Thymus (tissue), 11 donors: ENCODE data around the gene KIAA1958. TPM values are rescaled to one million over a fixed set of nuclear protein-coding genes. Genes with fewer than 3 reads are reported as not detected.

Experiments
- DNase-seq, 9 donors: peaks; one replicate each; pipeline ENCODE4 v3.0.0-alpha.2; 2013; ENCODE audit warnings: low spot score in 9 of 9, low read depth in 6 of 9, missing footprints in 1 of 9
- H3K27ac ChIP-seq, 2 donors: one replicate each; pipeline ENCODE4 v1.5.1; 2013; ENCODE audit warnings: control low read depth in 1 of 2, low read depth in 1 of 2, low read length in 1 of 2, mild to moderate bottlenecking in 1 of 2, moderate library complexity in 1 of 2
- H3K27me3 ChIP-seq, 2 donors: one replicate each; pipeline ENCODE4 v1.5.1; 2013; ENCODE audit warnings: low read length in 1 of 2; ENCODE audit not compliant: control insufficient read depth in 2 of 2, insufficient read depth in 1 of 2
- H3K36me3 ChIP-seq, 2 donors: one replicate each; pipeline ENCODE4 v1.5.1; 2013; ENCODE audit warnings: low read length in 1 of 2, mild to moderate bottlenecking in 1 of 2, moderate library complexity in 1 of 2; ENCODE audit not compliant: control insufficient read depth in 2 of 2, insufficient read depth in 2 of 2
- H3K4me1 ChIP-seq, 2 donors: one replicate each; pipeline ENCODE4 v1.5.1; 2013; ENCODE audit warnings: low read length in 2 of 2; ENCODE audit not compliant: control insufficient read depth in 2 of 2, insufficient read depth in 2 of 2
- H3K4me3 ChIP-seq, 2 donors: one replicate each; pipeline ENCODE4 v1.5.1; 2013; ENCODE audit warnings: low read length in 2 of 2, control low read depth in 1 of 2, mild to moderate bottlenecking in 1 of 2
- H3K9me3 ChIP-seq, 2 donors: one replicate each; pipeline ENCODE4 v1.5.1; 2013; ENCODE audit warnings: low read length in 1 of 2, mild to moderate bottlenecking in 1 of 2; ENCODE audit not compliant: control insufficient read depth in 2 of 2, insufficient read depth in 1 of 2
- WGBS: extraction: QIAGEN DNeasy Blood & Tissue Kit; methylation state at CpG from one replicate; pipeline ENCODE4 v1.1.7; 2013; 5-methylcytosine and 5-hydroxymethylcytosine counted together
- polyA plus RNA-seq: library from polyadenylated mRNA; stranded (reverse); fragments of 200-250 nt; gene quantifications from one replicate; pipeline ENCODE4 v1.2.3, GENCODE V29; 2013
- total RNA-seq: library from RNA; stranded (reverse); fragments of 120-200 nt; gene quantifications from one replicate; pipeline ENCODE4 v1.2.4, GENCODE V29; 2013
- donor health status: healthy.

The KIAA1958 gene
- total and polyA plus RNA-seq, 2 donors: 1.8 to 3.6 TPM

GRCh38 chr9:112631313-112632070, 144.9 kb downstream of the KIAA1958 start:
- no peak for DNase-seq
- H3K4me3 ChIP-seq: no peak overlapping the region
- H3K9me3 ChIP-seq: no peaks in the 10 kb centered on the region
- H3K27ac ChIP-seq: no peak overlapping the region
- no peaks in the 10 kb centered on the region for H3K27me3 ChIP-seq
- H3K4me1 ChIP-seq: no peaks in the 10 kb centered on the region
- 94% methylated on average over 3 of the region's 3 CpGs for WGBS
- H3K36me3 ChIP-seq: no peaks in the 10 kb centered on the region

- Histone ChIP-seq H3K9me3 (peaks cover 1 to 7% of the 10 kb centered on the region in 2 donors), H3K36me3 (peaks cover 0 to 3% of the 10 kb centered on the region in 2 donors), H3K4me1 (no peaks in the 10 kb centered on the region), H3K27ac (no peak overlapping the region), H3K27me3 (no peaks in the 10 kb centered on the region), H3K4me3 (no peak overlapping the region)
- 97% methylated on average over 4 of the region's 4 CpGs for WGBS
- DNase-seq: no peak
These were observed 153.7 kb downstream of the KIAA1958 start for GRCh38 chr9:112640311-112640710.

GRCh38 chr9:112642126-112642525, 155.5 kb downstream of the KIAA1958 start:
- Histone ChIP-seq H3K27ac (no peak overlapping the region), H3K9me3 (peaks cover 1 to 7% of the 10 kb centered on the region in 2 donors), H3K4me3 (no peak overlapping the region), H3K4me1 (no peaks in the 10 kb centered on the region), H3K27me3 (no peaks in the 10 kb centered on the region), H3K36me3 (peaks cover 0 to 3% of the 10 kb centered on the region in 2 donors)
- WGBS: 98% methylated on average over 3 of the region's 3 CpGs
- DNase-seq: no peak

- DNase-seq: no peak
- Histone ChIP-seq H3K27me3 (no peaks in the 10 kb centered on the region), H3K9me3 (peaks cover 0 to 2% of the 10 kb centered on the region in 2 donors), H3K4me1 (no peaks in the 10 kb centered on the region), H3K36me3 (peaks cover 3 to 6% of the 10 kb centered on the region in 2 donors), H3K4me3 (no peak overlapping the region), H3K27ac (no peak overlapping the region)
- WGBS: 97% methylated on average over 3 of the region's 3 CpGs
These were observed 161.0 kb downstream of the KIAA1958 start for GRCh38 chr9:112647596-112647995.

GRCh38 chr9:112648624-112649023, 162.0 kb downstream of the KIAA1958 start:
- Histone ChIP-seq H3K27ac (no peak overlapping the region), H3K4me1 (no peaks in the 10 kb centered on the region), H3K27me3 (no peaks in the 10 kb centered on the region), H3K4me3 (no peak overlapping the region), H3K36me3 (peaks cover 3 to 6% of the 10 kb centered on the region in 2 donors), H3K9me3 (peaks cover 0 to 2% of the 10 kb centered on the region in 2 donors)
- DNase-seq: no peak
- 97% methylated on average over 1 of the region's 1 CpG for WGBS

GRCh38 chr9:112654282-112654681, 167.7 kb downstream of the KIAA1958 start:
- H3K36me3 ChIP-seq: peaks cover 0 to 3% of the 10 kb centered on the region in 2 donors
- no peaks in the 10 kb centered on the region for H3K9me3 ChIP-seq
- H3K27ac ChIP-seq: no peak overlapping the region
- H3K4me3 ChIP-seq: no peak overlapping the region
- DNase-seq: no peak
- H3K27me3 ChIP-seq: no peaks in the 10 kb centered on the region
- no peaks in the 10 kb centered on the region for H3K4me1 ChIP-seq
- 98% methylated on average over 5 of the region's 5 CpGs for WGBS

- Histone ChIP-seq H3K4me3 (no peak overlapping the region), H3K9me3 (no peaks in the 10 kb centered on the region), H3K27ac (no peak overlapping the region), H3K27me3 (no peaks in the 10 kb centered on the region), H3K4me1 (no peaks in the 10 kb centered on the region), H3K36me3 (peaks cover 0 to 11% of the 10 kb centered on the region in 2 donors)
- no peak for DNase-seq
- 97% methylated on average over 3 of the region's 3 CpGs for WGBS
These were observed 169.0 kb downstream of the KIAA1958 start for GRCh38 chr9:112655668-112656067.

GRCh38 chr9:112659906-112660305, 173.3 kb downstream of the KIAA1958 start:
- Histone ChIP-seq H3K27me3 (no peaks in the 10 kb centered on the region), H3K27ac (no peak overlapping the region), H3K36me3 (peaks cover 0 to 11% of the 10 kb centered on the region in 2 donors), H3K4me3 (no peak overlapping the region), H3K4me1 (no peaks in the 10 kb centered on the region), H3K9me3 (no peaks in the 10 kb centered on the region)
- DNase-seq: no peak
- WGBS: 97% methylated on average over 12 of the region's 12 CpGs

- H3K4me3 ChIP-seq: no peak overlapping the region
- H3K27me3 ChIP-seq: no peaks in the 10 kb centered on the region
- over 99% methylated on average over 5 of the region's 5 CpGs for WGBS
- no peaks in the 10 kb centered on the region for H3K4me1 ChIP-seq
- H3K9me3 ChIP-seq: no peaks in the 10 kb centered on the region
- no peak for DNase-seq
- no peak overlapping the region for H3K27ac ChIP-seq
- peaks cover 0 to 11% of the 10 kb centered on the region in 2 donors for H3K36me3 ChIP-seq
These were observed 177.1 kb downstream of the KIAA1958 start for GRCh38 chr9:112663681-112664080.
